ENCODE measurements around the gene VSIR. TPM values are rescaled to one million over a fixed set of nuclear protein-coding genes. Genes with fewer than 3 reads are reported as not detected.

The VSIR gene
- total and polyA plus RNA-seq, 11 donors, result 32.6 to 181 (median 83.2) TPM

GRCh38 chr10:71790749-71791440 lies 17.6 kb upstream of the VSIR start:
- Histone ChIP-seq H3K4me3 (no peak overlapping the region), H3K36me3 (no peaks in the 10 kb centered on the region), H3K27ac (no peak overlapping the region), H3K4me1 (no peaks in the 10 kb centered on the region), H3K27me3 (no peaks in the 10 kb centered on the region), H3K9me3 (no peaks in the 10 kb centered on the region)
- intact Hi-C loops (cut with DNase I), result no loop called here
- peak in 1 of 5 donors; percentile 58 for DNase-seq
- no peak for ATAC-seq
- 78 to 87% (median 84%) methylated on average over 13 to 17 of the region's 17 CpGs for WGBS, 4 donors
- TF ChIP-seq POLR2A (IDR thresholded peaks at IDR 0.05), result no peak
- TF ChIP-seq CTCF (IDR thresholded peaks at IDR 0.05), result no peak

GRCh38 chr10:71789871-71790270 lies 16.6 kb upstream of the VSIR start:
- DNase-seq (peak in 1 of 5 donors; percentile 45), ATAC-seq (peak in 2 of 4 donors; percentile 16 to 29)
- TF ChIP-seq POLR2A (IDR thresholded peaks at IDR 0.05) (no peak), CTCF (IDR thresholded peaks at IDR 0.05) (no peak)
- Histone ChIP-seq H3K4me1 (no peaks in the 10 kb centered on the region), H3K4me3 (no peak overlapping the region), H3K27ac (no peak overlapping the region), H3K27me3 (no peaks in the 10 kb centered on the region), H3K36me3 (no peaks in the 10 kb centered on the region), H3K9me3 (no peaks in the 10 kb centered on the region)
- intact Hi-C loops (cut with DNase I), result no loop called here
- whole genome bisulfite sequencing, 4 donors, result 58 to 80% (median 72%) methylated on average over 4 to 10 of the region's 10 CpGs

- intact Hi-C loops (cut with DNase I), result no loop called here
- DNase-seq (peak in 1 of 5 donors; percentile 36), ATAC-seq (no peak)
- H3K36me3 ChIP-seq, result no peaks in the 10 kb centered on the region
- H3K4me1 ChIP-seq, result no peaks in the 10 kb centered on the region
- no peaks in the 10 kb centered on the region for H3K27me3 ChIP-seq
- 80 to 87% (median 84%) methylated on average over 4 to 8 of the region's 8 CpGs for WGBS, 4 donors
- TF ChIP-seq CTCF (IDR thresholded peaks at IDR 0.05) (no peak), POLR2A (IDR thresholded peaks at IDR 0.05) (no peak)
- no peak overlapping the region for H3K4me3 ChIP-seq
- no peaks in the 10 kb centered on the region for H3K9me3 ChIP-seq
- no peak overlapping the region for H3K27ac ChIP-seq
Measured at GRCh38 chr10:71788954-71789353, 15.6 kb upstream of the VSIR start.

GRCh38 chr10:71784679-71785272 lies 11.5 kb upstream of the VSIR start:
- intact Hi-C loops (cut with DNase I), result no loop called here
- whole genome bisulfite sequencing, 4 donors, result 93 to 95% (median 94%) methylated on average over 16 to 18 of the region's 18 CpGs
- ATAC-seq (no peak), DNase-seq (peak in 2 of 5 donors; percentile 10 to 23)
- Histone ChIP-seq H3K27me3 (no peaks in the 10 kb centered on the region), H3K4me1 (peaks cover 0 to 19% (median 7%) of the 10 kb centered on the region in 12 donors), H3K4me3 (no peak overlapping the region), H3K9me3 (no peaks in the 10 kb centered on the region), H3K36me3 (no peaks in the 10 kb centered on the region), H3K27ac (no peak overlapping the region)
- TF ChIP-seq POLR2A (IDR thresholded peaks at IDR 0.05) (no peak), CTCF (IDR thresholded peaks at IDR 0.05) (no peak)

Measured in heart left ventricle (tissue), 16 donors.